NCI-H128 (cell line): Measurements from ENCODE around the gene ERCC6L.

Source experiments
- DNase-seq: peaks from one replicate; lab custom pipeline; 2025; ENCODE audit not compliant: unreplicated experiment; lab: John Stamatoyannopoulos, UW

Gene ERCC6L, protein sequence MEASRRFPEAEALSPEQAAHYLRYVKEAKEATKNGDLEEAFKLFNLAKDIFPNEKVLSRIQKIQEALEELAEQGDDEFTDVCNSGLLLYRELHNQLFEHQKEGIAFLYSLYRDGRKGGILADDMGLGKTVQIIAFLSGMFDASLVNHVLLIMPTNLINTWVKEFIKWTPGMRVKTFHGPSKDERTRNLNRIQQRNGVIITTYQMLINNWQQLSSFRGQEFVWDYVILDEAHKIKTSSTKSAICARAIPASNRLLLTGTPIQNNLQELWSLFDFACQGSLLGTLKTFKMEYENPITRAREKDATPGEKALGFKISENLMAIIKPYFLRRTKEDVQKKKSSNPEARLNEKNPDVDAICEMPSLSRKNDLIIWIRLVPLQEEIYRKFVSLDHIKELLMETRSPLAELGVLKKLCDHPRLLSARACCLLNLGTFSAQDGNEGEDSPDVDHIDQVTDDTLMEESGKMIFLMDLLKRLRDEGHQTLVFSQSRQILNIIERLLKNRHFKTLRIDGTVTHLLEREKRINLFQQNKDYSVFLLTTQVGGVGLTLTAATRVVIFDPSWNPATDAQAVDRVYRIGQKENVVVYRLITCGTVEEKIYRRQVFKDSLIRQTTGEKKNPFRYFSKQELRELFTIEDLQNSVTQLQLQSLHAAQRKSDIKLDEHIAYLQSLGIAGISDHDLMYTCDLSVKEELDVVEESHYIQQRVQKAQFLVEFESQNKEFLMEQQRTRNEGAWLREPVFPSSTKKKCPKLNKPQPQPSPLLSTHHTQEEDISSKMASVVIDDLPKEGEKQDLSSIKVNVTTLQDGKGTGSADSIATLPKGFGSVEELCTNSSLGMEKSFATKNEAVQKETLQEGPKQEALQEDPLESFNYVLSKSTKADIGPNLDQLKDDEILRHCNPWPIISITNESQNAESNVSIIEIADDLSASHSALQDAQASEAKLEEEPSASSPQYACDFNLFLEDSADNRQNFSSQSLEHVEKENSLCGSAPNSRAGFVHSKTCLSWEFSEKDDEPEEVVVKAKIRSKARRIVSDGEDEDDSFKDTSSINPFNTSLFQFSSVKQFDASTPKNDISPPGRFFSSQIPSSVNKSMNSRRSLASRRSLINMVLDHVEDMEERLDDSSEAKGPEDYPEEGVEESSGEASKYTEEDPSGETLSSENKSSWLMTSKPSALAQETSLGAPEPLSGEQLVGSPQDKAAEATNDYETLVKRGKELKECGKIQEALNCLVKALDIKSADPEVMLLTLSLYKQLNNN

DNA sequence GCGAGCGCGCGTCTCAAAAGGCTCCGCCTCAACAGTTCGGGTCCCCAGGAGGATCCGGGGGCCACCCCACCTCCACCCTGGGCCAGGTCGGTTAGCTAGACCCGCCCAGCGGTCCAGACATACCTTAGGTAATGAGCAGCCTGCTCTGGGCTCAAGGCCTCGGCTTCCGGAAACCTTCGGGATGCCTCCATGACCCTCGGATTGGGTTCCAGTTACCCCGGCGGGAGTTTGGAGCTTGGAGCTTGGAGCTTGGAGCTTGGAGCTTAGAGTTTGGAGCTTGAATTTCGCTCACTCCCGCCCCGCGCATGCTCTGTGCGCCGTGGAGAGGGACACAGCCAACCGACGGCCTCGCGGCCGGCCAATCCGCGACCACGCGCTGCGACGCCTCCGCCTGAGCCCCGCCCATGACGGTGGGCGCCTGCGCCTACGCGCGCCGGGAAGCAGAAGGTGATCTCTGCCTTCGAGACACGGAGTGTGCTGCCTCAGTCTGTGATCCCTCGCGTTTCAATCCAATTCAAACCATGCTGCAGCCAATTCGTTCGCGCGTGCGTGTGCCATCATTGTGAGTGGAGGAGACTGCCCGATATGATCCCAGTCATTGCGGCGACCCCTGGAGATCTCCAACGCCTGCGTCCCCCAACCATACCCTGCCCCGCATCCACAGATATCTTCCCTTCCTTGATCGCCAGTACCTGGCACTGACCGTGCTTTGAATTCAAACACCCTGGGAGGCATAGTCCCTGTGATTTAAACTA is at the start of gene ERCC6L:
Gene ERCC6L, minus strand, starts transcription at position 307 of the 755 bp plus-strand sequence. Its CDS starts 116 bp downstream, at position 191.
- peak; percentile 75 for DNase-seq

DNA sequence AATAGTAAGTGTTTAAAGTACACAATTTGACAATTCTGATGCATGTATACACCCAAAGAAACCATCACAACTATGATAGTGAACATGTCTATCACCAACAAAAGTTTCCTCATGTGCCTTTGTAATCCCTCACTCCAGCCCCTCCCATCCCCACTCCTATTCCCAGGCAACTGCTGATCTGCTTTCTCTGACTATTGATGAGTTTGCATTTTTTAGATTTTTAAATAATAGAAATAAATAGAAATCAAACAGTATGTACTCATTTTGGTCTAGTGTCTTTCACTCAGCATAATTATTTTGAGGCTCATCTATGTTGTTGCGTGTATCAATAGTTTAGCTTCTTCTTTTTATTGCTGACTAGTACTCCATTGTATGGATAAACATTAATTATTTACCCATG is 43.5 kb upstream of the ERCC6L start:
- DNase-seq = no peak

DNA sequence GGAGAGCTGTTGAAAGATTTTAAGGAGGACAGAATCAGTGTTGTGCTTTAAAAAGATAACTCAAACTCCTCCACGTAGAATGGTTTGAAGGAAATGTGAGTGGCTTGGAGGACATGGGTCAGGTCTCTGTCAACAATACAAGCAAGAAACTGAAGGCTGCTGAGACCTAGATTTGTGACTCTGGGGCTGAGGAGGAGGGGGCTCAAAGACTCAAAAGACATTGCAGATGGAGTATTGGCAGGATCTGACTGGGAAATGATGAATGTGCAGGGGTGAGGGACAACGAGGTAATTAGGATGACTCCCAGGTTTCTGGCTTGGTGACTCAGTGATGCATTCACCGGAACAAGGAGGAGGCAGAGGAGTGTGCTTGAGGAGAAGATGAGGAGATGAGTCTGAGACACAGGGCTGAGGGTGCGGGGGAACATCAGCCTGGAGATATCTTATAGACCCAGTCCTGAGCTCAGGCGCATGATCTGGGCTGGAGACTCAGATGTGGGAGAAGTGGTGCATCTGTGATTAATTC is 41.6 kb upstream of the ERCC6L start:
- no peak for DNase-seq

DNA sequence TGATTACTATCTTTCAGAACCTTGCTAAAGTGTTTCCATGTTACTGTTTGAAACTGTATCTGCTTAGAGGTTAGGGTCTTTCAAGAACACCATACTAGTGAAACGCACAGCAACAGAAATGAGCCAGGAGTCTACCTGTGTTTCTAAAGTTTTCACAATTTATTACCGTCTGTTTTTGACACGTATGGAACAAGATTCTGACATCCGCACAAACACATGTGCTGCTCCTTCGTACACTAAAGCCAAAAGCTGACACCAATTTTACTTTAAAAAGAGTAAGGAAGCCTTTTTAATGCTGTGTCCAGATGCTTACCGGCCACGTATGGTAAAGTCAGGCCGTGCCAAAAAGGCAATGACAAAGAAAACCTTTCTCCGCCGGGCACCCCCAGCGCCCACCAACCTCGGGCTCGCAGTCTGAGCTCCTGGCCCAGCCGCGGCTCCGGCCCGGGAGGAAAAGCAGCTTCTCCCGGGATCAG is 37.7 kb upstream of the ERCC6L start:
- DNase-seq = no peak

DNA sequence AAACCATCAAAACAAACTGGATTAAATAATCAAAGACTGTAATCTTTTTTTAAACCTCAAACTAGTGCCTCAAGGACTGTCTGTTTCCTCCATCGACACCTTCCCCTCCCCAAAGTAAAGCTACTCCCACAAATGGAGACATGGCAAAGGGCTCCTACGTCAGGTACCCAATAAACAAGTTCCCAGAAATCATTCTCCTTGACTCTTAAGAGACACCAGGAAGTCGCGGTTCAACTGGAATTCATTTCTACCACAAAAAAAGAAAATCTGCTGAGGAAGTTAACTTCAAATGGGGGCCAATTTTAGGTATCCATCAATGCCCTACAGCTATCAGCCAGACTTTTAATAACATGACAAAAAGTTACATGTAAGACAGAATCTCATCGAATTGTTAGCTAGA is 35.7 kb upstream of the ERCC6L start:
- DNase-seq = no peak

DNA sequence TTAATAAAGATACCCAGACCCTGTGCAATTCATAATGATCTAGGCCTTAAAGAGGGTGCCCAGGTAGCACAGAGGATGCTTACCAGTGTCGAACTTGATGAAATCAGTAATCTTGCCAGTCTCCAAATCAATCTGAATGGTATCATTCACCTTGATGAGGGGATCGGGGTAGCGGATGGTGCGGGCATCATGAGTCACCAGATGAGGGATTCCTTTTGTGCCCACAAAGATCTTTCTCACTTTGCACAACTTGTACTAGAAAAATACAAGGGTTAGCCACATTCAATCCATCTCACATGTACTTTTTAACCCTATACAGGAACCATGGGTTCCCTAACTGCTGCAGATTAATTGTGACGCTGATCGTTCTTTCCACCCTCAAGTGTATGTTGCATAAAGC is 34.9 kb upstream of the ERCC6L start:
- no peak for DNase-seq

DNA sequence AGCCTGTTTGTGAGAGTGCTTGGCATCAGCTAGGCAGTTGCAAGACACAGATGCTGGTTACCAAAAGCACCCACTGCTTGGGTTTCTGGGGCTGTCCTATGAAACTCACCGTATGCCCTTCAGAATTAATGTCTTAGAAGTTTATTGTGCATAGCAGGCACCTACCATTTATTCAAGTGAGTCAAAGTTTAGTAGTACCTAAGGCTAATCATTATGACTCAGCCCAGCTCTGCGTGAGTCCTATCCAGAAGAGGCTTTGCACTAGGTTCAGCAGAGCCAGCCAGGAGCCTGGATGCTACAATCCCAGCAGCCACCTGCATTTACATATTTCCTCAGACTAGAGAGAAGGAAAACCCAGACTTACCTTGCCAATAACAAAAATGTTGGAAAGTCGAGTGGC is 34.0 kb upstream of the ERCC6L start:
- no peak for DNase-seq

DNA sequence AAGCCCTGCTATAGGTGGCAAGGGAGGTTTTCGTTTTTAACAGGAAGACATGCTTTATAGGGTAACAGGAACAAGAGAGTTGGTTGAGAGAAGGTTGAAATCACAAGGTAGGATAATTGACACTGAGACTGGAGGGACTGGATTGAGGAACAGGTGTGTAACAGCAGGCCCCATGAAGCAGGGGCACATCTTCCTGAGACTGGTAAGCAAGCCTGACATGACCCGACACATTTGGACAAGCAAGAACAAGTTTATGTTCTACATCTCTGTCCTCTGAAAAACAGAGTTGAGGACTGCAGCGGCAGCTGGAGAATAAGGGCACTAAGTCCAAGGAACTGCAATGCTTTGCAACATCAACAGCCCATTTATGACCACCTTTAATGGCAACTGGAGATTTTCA is 33.0 kb upstream of the ERCC6L start:
- DNase-seq = no peak

DNA sequence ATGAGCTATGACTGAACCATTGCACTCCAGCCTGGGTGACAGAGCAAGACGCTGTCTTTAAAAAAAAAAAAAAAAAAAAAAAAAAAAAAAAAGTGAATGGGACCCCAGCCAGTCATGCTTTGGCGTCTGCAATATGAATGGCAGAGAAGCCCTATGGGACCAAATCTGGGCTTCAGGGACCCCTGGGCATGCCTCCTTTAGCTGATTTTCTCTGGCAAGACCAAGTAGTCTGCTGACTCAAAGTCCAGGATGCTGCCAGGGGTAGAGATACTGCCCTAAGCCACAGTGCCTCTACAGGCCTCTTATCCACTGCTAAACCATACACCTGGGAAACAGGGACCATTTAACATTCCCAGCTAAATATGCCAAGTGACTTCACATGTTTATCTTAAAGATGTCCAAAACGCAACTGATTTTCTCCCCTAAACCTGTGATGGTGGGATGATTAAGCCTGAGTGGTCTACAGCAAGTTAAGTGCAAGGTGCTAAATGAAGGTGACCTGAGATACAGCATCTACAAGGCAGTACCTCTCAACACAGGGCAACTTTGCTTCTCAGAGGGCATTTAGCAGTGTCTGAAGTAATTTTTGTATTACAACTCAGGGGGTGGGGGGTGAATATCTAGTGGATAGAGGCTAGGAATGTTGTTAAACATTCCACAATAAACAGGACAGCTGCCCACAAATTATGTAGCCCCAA is 32.4 kb upstream of the ERCC6L start:
- DNase-seq = no peak

DNA sequence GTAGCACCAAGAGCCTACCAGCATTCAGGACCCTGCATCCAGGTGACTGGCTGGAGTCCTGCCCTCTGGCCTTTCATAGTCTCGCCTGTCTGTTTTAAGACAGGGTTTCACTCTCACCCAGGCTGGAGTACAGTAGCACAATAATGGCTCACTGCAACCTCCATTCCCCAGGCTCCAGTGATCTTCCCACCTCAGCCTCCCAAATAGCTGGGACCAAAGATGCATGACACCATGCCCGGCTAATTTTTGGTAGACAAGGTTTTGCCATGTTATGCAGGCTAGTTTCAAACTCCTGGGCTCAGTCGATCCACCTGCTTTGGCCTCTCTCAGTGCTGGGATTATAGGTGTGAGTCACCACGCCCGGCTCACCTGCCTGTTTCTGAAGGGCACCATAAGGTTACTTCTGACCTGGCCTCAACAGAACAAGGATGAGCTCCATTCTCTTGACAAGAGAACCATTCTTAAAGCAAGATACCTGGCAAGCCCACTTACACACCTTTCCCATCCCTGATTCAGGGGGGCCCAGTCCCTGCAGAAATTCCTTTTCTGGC is 31.6 kb upstream of the ERCC6L start:
- DNase-seq = no peak

DNA sequence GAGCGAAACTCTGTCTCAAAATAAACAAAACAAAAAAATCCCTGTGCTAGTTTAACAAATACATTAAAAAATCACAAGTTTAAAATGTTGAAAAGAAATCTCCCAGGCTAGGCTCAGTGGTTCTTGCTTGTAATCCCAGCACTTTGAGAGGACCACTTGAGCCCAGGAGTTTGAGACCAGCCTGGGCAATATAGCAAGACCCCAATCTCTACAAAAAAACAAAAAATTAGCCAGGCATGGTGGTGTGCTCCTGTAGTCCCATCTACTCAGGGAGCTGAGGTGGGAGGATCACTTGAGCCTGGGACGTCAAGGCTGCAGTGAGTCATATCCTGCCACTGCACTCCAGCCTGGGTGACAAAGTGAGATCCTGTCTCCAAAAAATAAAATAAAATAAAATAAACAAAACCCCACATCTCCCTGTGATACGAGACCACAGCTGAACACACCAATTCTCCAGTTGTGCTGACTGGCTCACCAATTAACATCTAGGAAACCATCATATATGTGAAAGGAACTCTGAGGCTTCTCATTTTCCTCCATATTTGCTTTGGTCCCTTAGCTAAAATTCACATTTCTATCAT is 30.9 kb upstream of the ERCC6L start:
- no peak for DNase-seq

DNA sequence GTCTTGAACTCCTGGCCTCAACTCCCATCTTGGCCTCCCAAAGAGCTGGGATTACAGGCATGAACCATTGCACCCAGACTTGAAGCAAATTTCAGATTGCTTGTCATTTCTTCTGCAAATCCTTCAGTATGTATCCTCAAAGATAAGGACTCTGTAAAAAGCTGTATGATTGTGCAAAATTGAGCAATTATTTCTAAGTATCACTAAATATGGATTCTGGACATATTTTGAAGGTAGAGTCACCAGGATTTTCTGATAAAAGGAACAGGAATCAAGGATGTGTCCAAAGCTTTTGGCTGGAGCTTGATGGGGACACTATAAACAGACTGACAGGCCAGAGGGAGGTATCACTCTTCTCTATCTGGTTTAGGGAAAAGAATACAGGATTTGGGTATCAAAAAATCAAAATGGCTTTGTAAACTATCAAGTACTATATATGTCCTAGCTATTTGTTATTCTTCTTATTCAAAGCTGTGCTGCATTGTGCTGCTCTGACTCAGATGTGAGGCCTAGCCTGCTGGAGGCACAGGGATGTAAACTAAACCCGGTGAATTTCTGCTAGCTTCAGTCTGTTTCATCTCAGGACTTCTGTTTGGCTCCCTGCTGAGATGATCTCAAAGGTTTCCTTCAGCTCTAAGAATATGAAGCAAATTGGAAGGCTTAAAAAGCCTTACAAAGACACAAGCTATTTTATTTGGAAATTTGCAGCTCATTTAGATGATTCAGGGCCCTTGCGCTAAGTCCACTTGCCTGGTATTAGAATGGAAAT is 30.0 kb upstream of the ERCC6L start:
- no peak for DNase-seq

DNA sequence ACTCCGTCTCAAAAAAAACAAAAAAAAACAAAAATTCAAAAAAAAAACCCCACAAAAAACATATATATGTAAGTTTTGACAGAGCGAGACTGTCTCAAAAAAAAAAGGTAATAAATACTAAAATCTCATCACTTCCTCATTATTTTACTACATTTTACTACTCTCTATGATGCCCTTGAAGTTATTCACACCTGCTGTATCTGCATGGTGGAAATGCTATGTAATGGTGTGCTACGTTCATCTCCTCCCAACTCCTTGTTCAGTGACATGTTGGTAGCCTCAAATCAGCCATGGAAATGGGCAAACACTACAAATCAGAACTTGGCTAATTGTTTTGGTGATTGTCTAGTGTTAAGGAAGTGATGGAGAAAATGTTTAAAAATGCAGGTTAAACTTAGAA is 26.4 kb upstream of the ERCC6L start:
- DNase-seq = no peak

DNA sequence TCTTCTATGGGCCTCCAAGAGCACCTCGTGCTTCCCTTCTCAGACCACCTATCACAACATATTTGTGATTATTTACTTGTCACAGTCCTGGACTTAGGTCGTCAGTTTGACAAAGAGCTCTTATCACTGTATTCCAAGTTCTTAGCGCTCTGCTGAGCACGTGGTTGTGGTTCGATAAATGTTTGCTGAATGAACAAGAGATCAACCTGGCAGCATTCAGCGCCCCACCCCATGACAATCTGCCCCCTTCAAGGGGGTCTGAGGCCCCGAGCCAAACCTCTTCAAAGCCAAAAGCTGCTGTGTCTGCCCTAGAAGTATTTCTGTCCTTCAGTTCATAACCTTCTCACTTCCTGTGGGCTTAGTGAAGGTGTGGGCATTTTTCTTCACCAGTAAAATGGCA is 23.2 kb upstream of the ERCC6L start:
- DNase-seq = no peak

DNA sequence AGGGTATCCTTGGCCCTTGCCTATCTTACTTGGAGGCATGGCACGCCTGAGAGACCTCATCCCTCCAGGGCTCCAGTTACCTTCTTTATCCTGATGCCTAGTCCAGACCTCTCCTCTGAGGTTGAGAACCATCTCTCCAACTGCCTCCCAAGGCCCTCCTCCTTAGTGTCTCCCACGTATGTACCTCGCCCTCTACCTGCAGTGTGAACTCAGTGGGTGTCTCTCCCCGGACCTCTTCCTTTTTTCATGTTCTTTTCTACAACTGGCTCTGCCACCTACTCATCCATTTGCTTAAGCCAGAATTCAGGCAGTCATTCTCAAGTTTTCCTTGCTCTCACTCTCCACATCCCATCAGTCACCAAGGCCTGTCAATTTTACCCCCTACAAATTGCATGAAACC is 21.6 kb upstream of the ERCC6L start:
- DNase-seq = no peak

DNA sequence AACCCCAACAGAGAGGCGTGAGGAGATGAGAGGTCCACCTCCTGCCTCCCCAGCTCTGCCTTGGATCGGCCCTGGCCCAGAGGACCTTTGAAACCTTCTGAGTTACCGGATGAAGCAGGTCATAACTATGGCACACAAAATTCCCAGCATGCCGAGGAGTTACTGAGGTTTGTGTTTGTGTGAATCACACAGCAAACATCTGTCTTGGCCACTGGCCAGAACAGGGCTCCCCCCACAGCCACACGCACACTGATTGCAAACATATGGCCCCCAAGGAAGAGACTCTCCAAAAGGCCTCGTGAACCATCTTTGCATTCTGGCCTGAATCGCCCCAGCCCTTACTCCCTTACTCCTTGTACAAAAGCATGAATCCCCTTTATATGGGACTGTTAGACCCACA is 19.3 kb upstream of the ERCC6L start:
- DNase-seq = no peak

DNA sequence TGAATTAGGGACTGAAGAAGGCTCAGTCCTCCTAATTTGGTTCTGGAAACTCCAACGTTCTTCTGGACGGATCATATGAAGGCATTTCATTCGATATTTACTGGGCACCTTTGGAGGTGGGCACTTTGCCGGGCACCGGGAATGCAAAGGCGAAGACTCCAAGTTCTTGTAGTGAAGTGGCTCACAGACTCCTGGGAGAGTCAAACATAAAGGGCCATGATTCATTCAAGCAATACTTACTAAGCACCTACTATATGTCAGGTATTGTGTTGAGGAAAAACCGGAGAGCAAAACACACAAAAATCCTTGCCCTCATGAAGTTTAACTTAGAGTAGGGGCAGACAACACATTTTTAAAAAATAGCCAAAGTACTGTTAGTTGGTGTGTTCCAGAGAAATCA is 17.0 kb upstream of the ERCC6L start:
- no peak for DNase-seq

DNA sequence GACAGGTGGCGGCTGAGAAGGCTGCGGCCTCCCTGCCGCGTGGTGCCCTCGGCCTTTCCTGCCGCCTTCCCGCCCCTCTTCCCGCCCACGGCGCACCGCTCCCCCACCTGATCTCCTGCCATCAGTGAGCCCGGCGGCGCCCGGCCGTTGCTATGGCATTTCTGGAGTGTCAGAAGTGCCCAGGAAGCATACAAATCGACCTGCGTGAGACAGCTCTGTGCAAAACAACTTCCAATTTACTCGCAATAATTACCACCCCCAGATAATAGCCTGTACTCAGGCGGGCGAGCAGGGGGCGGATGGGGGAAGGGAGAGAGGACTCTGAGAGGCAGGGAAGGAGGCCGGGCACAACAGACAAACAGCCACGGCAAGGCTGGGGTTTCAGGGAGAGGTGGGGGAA is 16.6 kb upstream of the ERCC6L start:
- DNase-seq = peak; percentile 55
